Cardiac fibroblast (primary cell): Measurements from ENCODE around the gene ENOX1.

Experiments used
- DNase-seq, 2 donors: peaks; one replicate each; pipeline versions ENCODE4 v3.0.0 to v3.0.0-alpha.2; 2010; ENCODE audit warnings: low read depth in 2 of 2
- H3K4me3 ChIP-seq, 2 donors: replicated peaks in 1 of 2; 1 replicate in 1 of 2; 2 replicates in 1 of 2; pipeline ENCODE4 v1.5.1; 2011; ENCODE audit warnings: low read depth in 2 of 2, low read length in 2 of 2, mild to moderate bottlenecking in 2 of 2, moderate library complexity in 1 of 2
- TF ChIP-seq, protein P1 (sequence below): IDR thresholded peaks from one replicate; pipeline ENCODE4 v1.5.1; 2011; ENCODE audit warnings: low read depth, mild to moderate bottlenecking, low read length, inconsistent platforms

ENOX1 gene

DNA sequence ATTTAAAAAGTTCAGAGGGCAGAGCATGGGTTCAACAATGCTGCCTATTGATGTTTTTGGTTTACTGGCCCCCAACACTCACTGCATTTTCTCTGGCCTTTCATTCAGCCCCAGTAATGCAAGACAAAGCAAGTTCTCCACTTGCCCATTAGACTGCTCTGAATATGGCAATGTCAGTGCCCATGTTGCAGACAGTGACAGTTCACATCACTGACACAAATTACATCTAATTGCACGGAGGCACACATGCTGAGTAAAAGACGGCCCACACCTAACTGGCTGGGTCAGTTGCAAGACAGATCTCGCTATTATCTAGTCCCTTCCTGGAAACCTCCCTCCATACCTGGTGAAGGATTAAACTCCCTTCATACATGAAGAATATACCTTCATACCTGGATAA is 54.0 kb downstream of the ENOX1 start:
- no peak for DNase-seq
- H3K4me3 ChIP-seq = no peak overlapping the region
- TF ChIP-seq, protein P1, sequence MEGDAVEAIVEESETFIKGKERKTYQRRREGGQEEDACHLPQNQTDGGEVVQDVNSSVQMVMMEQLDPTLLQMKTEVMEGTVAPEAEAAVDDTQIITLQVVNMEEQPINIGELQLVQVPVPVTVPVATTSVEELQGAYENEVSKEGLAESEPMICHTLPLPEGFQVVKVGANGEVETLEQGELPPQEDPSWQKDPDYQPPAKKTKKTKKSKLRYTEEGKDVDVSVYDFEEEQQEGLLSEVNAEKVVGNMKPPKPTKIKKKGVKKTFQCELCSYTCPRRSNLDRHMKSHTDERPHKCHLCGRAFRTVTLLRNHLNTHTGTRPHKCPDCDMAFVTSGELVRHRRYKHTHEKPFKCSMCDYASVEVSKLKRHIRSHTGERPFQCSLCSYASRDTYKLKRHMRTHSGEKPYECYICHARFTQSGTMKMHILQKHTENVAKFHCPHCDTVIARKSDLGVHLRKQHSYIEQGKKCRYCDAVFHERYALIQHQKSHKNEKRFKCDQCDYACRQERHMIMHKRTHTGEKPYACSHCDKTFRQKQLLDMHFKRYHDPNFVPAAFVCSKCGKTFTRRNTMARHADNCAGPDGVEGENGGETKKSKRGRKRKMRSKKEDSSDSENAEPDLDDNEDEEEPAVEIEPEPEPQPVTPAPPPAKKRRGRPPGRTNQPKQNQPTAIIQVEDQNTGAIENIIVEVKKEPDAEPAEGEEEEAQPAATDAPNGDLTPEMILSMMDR = no peak

GRCh38 chr13:43731296-43731695 is 55.5 kb downstream of the ENOX1 start:
- TF ChIP-seq, protein P1 = no peak
- DNase-seq = no peak
- H3K4me3 ChIP-seq = no peak overlapping the region

GRCh38 chr13:43730642-43731041 is 56.1 kb downstream of the ENOX1 start:
- TF ChIP-seq, protein P1 = no peak
- no peak overlapping the region for H3K4me3 ChIP-seq
- DNase-seq = peak; percentile 32 to 82

GRCh38 chr13:43728421-43728820 is 58.4 kb downstream of the ENOX1 start:
- H3K4me3 ChIP-seq = no peak overlapping the region
- TF ChIP-seq, protein P1 = no peak
- peak in 1 of 2 donors; percentile 7 for DNase-seq

GRCh38 chr13:43727856-43728255 is 58.9 kb downstream of the ENOX1 start:
- TF ChIP-seq, protein P1 = no peak

DNA sequence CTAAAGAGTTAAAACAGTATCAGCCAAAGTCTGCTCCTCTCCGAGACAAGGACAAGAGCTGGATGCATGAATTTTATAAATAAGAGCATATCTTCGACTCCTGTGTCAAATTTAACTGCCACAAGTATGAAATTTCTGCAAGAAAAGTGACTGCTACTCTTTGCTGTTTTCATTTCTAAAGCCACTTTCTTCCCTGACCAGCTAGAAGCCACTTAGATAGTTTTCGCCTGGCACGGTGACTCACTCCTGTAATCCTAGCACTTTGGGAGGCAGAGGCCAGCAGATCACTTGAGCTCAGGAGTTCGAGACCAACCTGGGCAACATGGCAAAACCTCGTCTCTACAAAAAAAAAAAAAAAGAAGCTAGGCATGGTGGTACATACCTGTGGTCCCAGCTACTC is 61.3 kb downstream of the ENOX1 start:
- DNase-seq = peak in 1 of 2 donors; percentile 8
- TF ChIP-seq, protein P1 = no peak
- H3K4me3 ChIP-seq = no peak overlapping the region

More at GRCh38 chr13:43727856-43728255, 58.9 kb downstream of the ENOX1 start:
- H3K4me3 ChIP-seq = no peak overlapping the region
- DNase-seq = no peak

DNA sequence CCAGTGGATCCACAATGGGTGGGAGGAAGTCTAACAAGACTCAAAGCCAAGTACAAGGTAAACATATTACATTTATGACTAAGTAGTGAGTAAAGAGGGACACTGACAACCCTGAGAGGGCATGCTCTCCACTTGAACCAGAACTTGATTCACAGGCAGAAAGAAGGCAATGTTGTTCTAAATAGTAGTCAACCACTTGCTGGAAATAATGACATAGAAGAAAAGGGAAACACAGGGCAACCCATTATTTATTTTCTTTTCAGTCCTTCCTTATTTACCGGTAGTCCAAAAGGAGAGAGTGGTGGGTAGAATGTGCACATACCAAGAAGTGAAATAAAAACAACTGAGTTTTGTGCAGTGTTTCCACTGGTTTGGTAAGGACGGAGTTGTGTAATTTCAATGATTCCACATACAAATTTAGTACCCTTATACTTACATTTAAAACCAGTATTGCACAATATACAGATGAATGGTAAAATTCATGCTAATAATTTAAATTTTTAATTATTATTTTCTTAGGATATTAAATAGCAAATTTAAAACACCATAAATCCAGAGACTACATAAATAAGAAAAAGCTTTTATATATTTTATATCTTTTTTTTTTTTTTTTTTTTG is 65.9 kb downstream of the ENOX1 start:
- no peak overlapping the region for H3K4me3 ChIP-seq
- DNase-seq = peak in 1 of 2 donors; percentile 71
- TF ChIP-seq, protein P1 = no peak
